HFFc6 (cell line): ENCODE data around the gene DPY30. TPM values are rescaled to one million over a fixed set of nuclear protein-coding genes. Genes with fewer than 3 reads are reported as not detected.
A peak's percentile ranks its signal among the peaks of the same experiment; 100 is the strongest.

ENCODE experiments used
- DNase-seq: peaks from one replicate; pipeline ENCODE4 v3.0.0-alpha.2; 2018
- H3K27ac Mint-ChIP-seq: 2 replicates; pipeline ENCODE4 v1.8.0; 2020; ENCODE audit warnings: mild to moderate bottlenecking, mixed read lengths
- H3K27me3 Mint-ChIP-seq: 2 replicates; pipeline ENCODE4 v1.8.0; 2021; ENCODE audit warnings: mild to moderate bottlenecking, moderate library complexity, mixed read lengths; ENCODE audit not compliant: insufficient read depth
- H3K36me3 Mint-ChIP-seq: 2 replicates; pipeline ENCODE4 v1.8.0; 2021; ENCODE audit warnings: low read depth, mixed read lengths
- H3K4me1 Mint-ChIP-seq: 2 replicates; pipeline ENCODE4 v1.8.0; 2020; ENCODE audit warnings: low read depth, mixed read lengths
- H3K4me3 Mint-ChIP-seq: 2 replicates; pipeline ENCODE4 v1.8.0; 2020; ENCODE audit warnings: mild to moderate bottlenecking, moderate library complexity, mixed read lengths
- H3K9me3 Mint-ChIP-seq: 2 replicates; pipeline ENCODE4 v1.8.0; 2020; ENCODE audit warnings: mild to moderate bottlenecking, mixed read lengths
- total RNA-seq, 6 experiments: library from RNA; stranded (reverse); fragmentation: NEBNext Ultra II Directional; extraction: Animal tissue kit (Norgen Biotek cat#: 25700); gene quantifications; 2 replicates in 1 of 6; 3 replicates in 5 of 6; pipeline ENCODE4 v1.2.3, GENCODE V29; 2021
- TF ChIP-seq, protein P1 (sequence below): fragments of 200-600 bp; sonication (generic); IDR thresholded peaks from 2 replicates; pipeline ENCODE4 v1.5.0; 2021; ENCODE audit warnings: antibody characterized with exemption, mild to moderate bottlenecking

DPY30 gene
- total RNA-seq, 6 experiments from 2014 or later = 65.0 to 77.0 (median 66.6) TPM

GRCh38 chr2:32005371-32005976 lies 34.1 kb downstream of the DPY30 start:
- Mint-ChIP-seq H3K4me1 (peaks cover 57% of the 10 kb centered on the region), H3K9me3 (no peaks in the 10 kb centered on the region), H3K4me3 (no peak overlapping the region), H3K27me3 (no peaks in the 10 kb centered on the region), H3K27ac (no peak overlapping the region), H3K36me3 (peaks cover 7% of the 10 kb centered on the region)
- DNase-seq = no peak
- TF ChIP-seq, protein P1, sequence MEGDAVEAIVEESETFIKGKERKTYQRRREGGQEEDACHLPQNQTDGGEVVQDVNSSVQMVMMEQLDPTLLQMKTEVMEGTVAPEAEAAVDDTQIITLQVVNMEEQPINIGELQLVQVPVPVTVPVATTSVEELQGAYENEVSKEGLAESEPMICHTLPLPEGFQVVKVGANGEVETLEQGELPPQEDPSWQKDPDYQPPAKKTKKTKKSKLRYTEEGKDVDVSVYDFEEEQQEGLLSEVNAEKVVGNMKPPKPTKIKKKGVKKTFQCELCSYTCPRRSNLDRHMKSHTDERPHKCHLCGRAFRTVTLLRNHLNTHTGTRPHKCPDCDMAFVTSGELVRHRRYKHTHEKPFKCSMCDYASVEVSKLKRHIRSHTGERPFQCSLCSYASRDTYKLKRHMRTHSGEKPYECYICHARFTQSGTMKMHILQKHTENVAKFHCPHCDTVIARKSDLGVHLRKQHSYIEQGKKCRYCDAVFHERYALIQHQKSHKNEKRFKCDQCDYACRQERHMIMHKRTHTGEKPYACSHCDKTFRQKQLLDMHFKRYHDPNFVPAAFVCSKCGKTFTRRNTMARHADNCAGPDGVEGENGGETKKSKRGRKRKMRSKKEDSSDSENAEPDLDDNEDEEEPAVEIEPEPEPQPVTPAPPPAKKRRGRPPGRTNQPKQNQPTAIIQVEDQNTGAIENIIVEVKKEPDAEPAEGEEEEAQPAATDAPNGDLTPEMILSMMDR = no peak

DNA sequence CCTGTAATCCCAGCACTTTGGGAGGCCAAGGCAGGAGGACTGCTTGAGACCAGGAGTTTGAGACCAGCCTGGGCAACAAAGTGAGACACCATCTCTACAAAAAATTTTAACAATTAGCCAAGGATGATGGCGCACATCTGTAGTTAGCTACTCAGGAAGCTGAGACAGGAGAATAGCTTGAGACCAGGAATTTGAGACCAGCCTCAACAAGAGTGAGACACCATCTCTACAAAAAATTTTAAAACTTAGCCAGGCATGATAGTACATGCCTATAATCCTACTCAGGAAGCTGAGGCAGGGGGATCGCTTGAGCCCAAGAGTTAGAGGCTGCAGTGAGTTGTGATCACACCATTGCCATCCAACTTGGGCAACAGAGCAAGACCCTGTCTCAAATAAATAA lies 35.8 kb downstream of the DPY30 start:
- no peaks in the 10 kb centered on the region for H3K9me3 Mint-ChIP-seq
- TF ChIP-seq, protein P1 = no peak
- no peak overlapping the region for H3K4me3 Mint-ChIP-seq
- no peak for DNase-seq
- H3K36me3 Mint-ChIP-seq = peaks cover 7% of the 10 kb centered on the region
- peaks cover 59% of the 10 kb centered on the region for H3K4me1 Mint-ChIP-seq
- H3K27me3 Mint-ChIP-seq = no peaks in the 10 kb centered on the region
- H3K27ac Mint-ChIP-seq = peak overlapping the region; percentile 49

- TF ChIP-seq, protein P1 = no peak
- H3K4me3 Mint-ChIP-seq = no peak overlapping the region
- H3K27me3 Mint-ChIP-seq = no peaks in the 10 kb centered on the region
- peaks cover 56% of the 10 kb centered on the region for H3K4me1 Mint-ChIP-seq
- no peak for DNase-seq
- H3K9me3 Mint-ChIP-seq = no peaks in the 10 kb centered on the region
- no peak overlapping the region for H3K27ac Mint-ChIP-seq
- peaks cover 7% of the 10 kb centered on the region for H3K36me3 Mint-ChIP-seq
Measured at GRCh38 chr2:32002406-32002805, 37.2 kb downstream of the DPY30 start.

- Mint-ChIP-seq H3K9me3 (no peaks in the 10 kb centered on the region), H3K4me3 (no peak overlapping the region), H3K4me1 (peaks cover 37% of the 10 kb centered on the region), H3K27ac (no peak overlapping the region), H3K36me3 (peaks cover 4% of the 10 kb centered on the region; the same call in 1 of the 2 replicates), H3K27me3 (no peaks in the 10 kb centered on the region)
- TF ChIP-seq, protein P1 = no peak
- no peak for DNase-seq
Measured at GRCh38 chr2:31999438-31999837, 40.2 kb downstream of the DPY30 start.

GRCh38 chr2:31998731-31999383 lies 40.7 kb downstream of the DPY30 start:
- Mint-ChIP-seq H3K9me3 (no peaks in the 10 kb centered on the region), H3K4me3 (no peak overlapping the region), H3K27me3 (no peaks in the 10 kb centered on the region), H3K4me1 (peaks cover 32% of the 10 kb centered on the region), H3K27ac (no peak overlapping the region), H3K36me3 (peaks cover 4% of the 10 kb centered on the region; the same call in 1 of the 2 replicates)
- TF ChIP-seq, protein P1 = no peak
- DNase-seq = no peak
